Measurements from ENCODE around the gene TNNT2.
A peak's percentile ranks its signal among the peaks of the same experiment; 100 is the strongest.

Gene TNNT2

GRCh38 chr1:201312298-201312697, 65.2 kb downstream of the TNNT2 start:
- no peak overlapping the region for H3K27ac ChIP-seq

DNA sequence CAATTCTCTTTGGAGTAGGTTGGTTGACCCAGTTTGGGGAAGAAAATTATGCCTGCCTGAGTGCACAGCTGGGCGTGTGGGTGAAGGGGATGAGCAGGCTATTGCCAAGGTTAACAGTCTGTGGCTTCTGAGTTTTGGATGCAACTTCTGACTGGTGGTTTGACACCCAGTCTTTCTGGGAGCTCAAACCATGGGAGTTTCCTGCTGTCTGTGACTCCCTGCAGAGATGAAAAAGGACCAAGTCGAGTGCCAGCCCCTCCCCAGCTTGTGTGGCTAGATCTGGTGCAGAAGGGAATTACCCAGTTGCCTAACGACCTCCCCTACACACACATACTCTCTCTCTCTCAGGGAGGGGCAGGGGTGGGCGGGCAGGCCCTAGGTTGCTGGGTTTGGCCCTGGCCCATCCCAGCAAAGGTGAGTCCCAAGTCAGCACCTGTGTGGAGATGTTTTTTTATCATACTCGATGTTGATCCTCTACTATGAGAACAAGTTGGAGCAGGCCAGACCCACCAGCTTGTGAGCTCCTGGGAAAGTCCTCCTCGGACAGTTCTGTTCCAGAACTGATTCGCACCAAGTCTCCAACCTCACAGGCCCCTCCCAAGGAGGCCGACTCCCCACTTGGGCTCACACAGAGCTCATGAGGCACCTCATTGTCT, 66.0 kb downstream of the TNNT2 start:
- no peak overlapping the region for H3K27ac ChIP-seq
- no peak for TF ChIP-seq CTCF (conservative IDR thresholded peaks at IDR 0.05)

More at GRCh38 chr1:201312298-201312697, 65.2 kb downstream of the TNNT2 start:
- TF ChIP-seq CTCF (conservative IDR thresholded peaks at IDR 0.05) = no peak

GRCh38 chr1:201310986-201311355, 66.5 kb downstream of the TNNT2 start:
- no peak overlapping the region for H3K27ac ChIP-seq
- TF ChIP-seq CTCF (conservative IDR thresholded peaks at IDR 0.05) = no peak

DNA sequence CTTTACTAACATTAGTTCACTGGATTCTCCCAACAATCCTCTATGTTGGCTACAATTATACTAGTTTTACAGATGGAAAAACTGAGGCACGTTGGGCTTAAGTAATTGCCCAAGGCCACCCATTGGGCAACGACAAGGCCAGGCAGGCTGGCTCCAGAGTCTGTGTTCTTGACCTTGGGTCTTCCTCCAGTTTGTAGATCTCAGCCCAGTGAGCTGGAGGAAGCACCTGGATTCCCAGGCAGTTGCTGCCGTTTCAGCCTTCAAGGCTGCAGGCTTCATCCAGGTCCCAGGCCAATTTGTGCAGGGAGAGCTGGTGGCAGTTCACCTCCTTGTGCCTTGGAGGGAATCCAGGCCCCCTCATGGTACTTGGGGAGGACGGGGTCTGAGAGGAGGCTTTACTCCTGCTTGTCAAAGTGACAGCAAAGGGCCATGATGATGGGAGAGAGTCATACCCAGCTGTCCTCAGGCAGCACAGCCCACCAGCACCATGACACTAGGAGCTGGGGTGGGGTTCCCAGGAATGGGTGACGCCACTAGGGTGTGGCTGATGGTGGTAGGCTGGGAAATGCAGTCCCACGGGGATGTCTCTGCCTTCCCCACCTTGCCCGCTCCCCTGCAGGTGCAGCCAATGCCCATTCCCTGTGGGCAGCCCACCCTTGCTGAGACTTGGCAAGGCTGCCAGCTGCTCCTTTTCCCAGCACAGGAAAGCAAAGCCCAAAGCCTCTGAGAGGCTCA, 67.1 kb downstream of the TNNT2 start:
- peak overlapping the region; percentile 80 for H3K27ac ChIP-seq
- TF ChIP-seq CTCF (conservative IDR thresholded peaks at IDR 0.05) = no peak

DNA sequence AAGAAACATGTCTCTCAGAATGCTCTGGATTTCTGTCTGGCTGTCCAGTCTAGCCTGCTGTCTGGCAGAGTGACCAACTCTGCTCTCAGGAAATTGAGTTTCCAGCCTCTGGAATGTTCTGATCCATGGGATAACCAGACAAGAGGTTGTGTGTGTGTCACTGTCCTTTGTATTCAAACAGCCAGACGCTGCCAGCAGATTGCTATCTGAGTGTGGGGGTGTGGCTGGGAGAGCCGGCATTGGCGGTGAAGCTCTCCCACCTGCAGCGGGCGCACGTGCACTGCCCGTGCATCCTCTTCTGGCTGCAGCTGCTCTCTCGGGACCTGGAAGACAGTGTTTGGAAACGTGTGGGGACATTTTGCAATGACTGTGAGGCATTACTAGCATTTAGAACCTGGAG, 68.1 kb downstream of the TNNT2 start:
- TF ChIP-seq CTCF (conservative IDR thresholded peaks at IDR 0.05) = peak; percentile 75
- peak overlapping the region; percentile 80 for H3K27ac ChIP-seq
